ENCODE measurements around the gene TMC1. TPM values are rescaled to one million over a fixed set of nuclear protein-coding genes. Genes with fewer than 3 reads are reported as not detected.

TMC1 gene
- total and polyA plus RNA-seq, 9 donors = 0.12 to 1.4 (median 0.48) TPM

- Histone ChIP-seq H3K4me1 (ENCODE audit: insufficient read depth) (no peaks in the 10 kb centered on the region), H3K4me3 (no peak overlapping the region), H3K27me3 (no peaks in the 10 kb centered on the region), H3K9me3 (no peaks in the 10 kb centered on the region), H3K27ac (no peak overlapping the region), H3K36me3 (no peaks in the 10 kb centered on the region)
- no peak for DNase-seq
- TF ChIP-seq POLR2A (IDR thresholded peaks at IDR 0.05) = no peak
- TF ChIP-seq EP300 (IDR thresholded peaks at IDR 0.05) = no peak
- TF ChIP-seq CTCF (IDR thresholded peaks at IDR 0.05) = no peak
- WGBS, 3 donors = 58 to 95% (median 61%) methylated on average over 2 of the region's 2 CpGs
- intact Hi-C loops (cut with DNase I) = no loop called here
These were observed 144.0 kb downstream of the TMC1 start for GRCh38 chr9:72665421-72665820.

- DNase-seq = no peak
- Histone ChIP-seq H3K4me3 (no peak overlapping the region), H3K9me3 (no peaks in the 10 kb centered on the region), H3K4me1 (ENCODE audit: insufficient read depth) (no peaks in the 10 kb centered on the region), H3K27me3 (no peaks in the 10 kb centered on the region), H3K36me3 (no peaks in the 10 kb centered on the region), H3K27ac (no peak overlapping the region)
- 60 to 88% (median 61%) methylated on average over 2 of the region's 2 CpGs for WGBS, 3 donors
- TF ChIP-seq POLR2A (IDR thresholded peaks at IDR 0.05) = no peak
- TF ChIP-seq CTCF (IDR thresholded peaks at IDR 0.05) = no peak
- TF ChIP-seq EP300 (IDR thresholded peaks at IDR 0.05) = no peak
- intact Hi-C loops (cut with DNase I) = no loop called here
These were observed 145.8 kb downstream of the TMC1 start for GRCh38 chr9:72667181-72667580.

GRCh38 chr9:72674961-72675360 is 153.6 kb downstream of the TMC1 start:
- no peaks in the 10 kb centered on the region for H3K9me3 ChIP-seq
- TF ChIP-seq CTCF (IDR thresholded peaks at IDR 0.05) (no peak), POLR2A (IDR thresholded peaks at IDR 0.05) (no peak)
- no peaks in the 10 kb centered on the region for H3K27me3 ChIP-seq
- no peaks in the 10 kb centered on the region for H3K4me1 ChIP-seq (ENCODE audit: insufficient read depth)
- H3K4me3 ChIP-seq = no peak overlapping the region
- H3K36me3 ChIP-seq = no peaks in the 10 kb centered on the region
- no peak for DNase-seq
- intact Hi-C loops (cut with DNase I) = no loop called here
- WGBS, 3 donors = 92 to 95% (median 93%) methylated on average over 2 of the region's 2 CpGs
- no peak overlapping the region for H3K27ac ChIP-seq

- no peaks in the 10 kb centered on the region for H3K4me1 ChIP-seq (ENCODE audit: insufficient read depth)
- intact Hi-C loops (cut with DNase I) = no loop called here
- TF ChIP-seq CTCF (IDR thresholded peaks at IDR 0.05) (no peak), POLR2A (IDR thresholded peaks at IDR 0.05) (no peak), EP300 (IDR thresholded peaks at IDR 0.05) (no peak)
- H3K36me3 ChIP-seq = no peaks in the 10 kb centered on the region
- no peak overlapping the region for H3K4me3 ChIP-seq
- 62 to 83% (median 71%) methylated on average over 1 of the region's 1 CpG for WGBS, 3 donors
- H3K27me3 ChIP-seq = no peaks in the 10 kb centered on the region
- DNase-seq = no peak
- H3K9me3 ChIP-seq = no peaks in the 10 kb centered on the region
- H3K27ac ChIP-seq = no peak overlapping the region
These were observed 154.2 kb downstream of the TMC1 start for GRCh38 chr9:72675586-72675985.

Measured in ovary (tissue), 9 donors.